Left ventricle myocardium superior (tissue), 1 donor: ENCODE measurements around the gene SERTAD2. TPM values are rescaled to one million over a fixed set of nuclear protein-coding genes. Genes with fewer than 3 reads are reported as not detected.
A peak's percentile ranks its signal among the peaks of the same experiment; 100 is the strongest.

Source experiments
- ATAC-seq: fragments of 200-7000 bp; cut with Tn5 transposase; one replicate; pipeline ENCODE4 v1.9.1; 2020; ENCODE audit warnings: mild to moderate bottlenecking, moderate library complexity
- DNase-seq: peaks from one replicate; pipeline ENCODE4 v3.0.0-alpha.2; 2020
- intact Hi-C: fragments of 100-400 bp; cut with micrococcal nuclease; formaldehyde crosslinking; loops from one replicate; pipeline ENCODE4 v1.11.0; 2022
- total RNA-seq: library from RNA; stranded (reverse); fragmentation: NEBNext Ultra II Directional; extraction: Animal tissue kit (Norgen Biotek cat#: 25700); gene quantifications from one replicate; pipeline ENCODE4 v1.2.1, GENCODE V29; 2021
- donor health status: DM: no; HTN: yes; CAD: no; lungs with severe emphysema.

SERTAD2 gene
- total RNA-seq, 1 donor from 2014 or later: 14.6 TPM

DNA sequence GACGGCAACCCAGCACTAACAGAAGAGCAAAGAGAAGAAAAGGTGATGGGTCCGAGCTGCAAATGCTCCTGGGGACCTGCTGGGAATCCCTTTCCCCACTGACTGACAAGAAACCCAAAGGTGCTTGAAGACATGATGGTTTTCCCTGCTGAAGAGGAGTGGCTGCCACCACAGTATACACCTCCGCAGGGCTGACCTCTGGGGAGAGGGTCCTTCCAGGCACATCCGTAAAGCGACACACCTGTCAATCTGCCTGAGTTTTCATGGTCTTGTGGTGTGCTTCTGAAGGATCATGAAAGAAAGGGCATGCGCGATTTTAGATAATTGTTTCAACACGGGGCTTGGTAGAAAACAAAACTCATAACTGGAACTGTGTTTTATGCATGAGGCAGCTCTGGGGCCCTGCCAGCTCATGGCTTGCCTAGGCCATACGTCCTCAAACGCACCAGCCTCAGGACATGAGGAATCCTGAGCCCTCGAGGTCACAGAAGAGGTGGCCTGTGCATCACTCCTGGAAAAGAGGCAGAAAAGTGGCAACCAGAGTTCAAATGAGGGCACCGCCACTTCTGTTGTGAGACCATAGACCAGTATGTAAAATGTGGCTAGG, 51.8 kb downstream of the SERTAD2 start:
- DNase-seq: no peak
- intact Hi-C loops: no loop called here
- ATAC-seq: no peak

DNA sequence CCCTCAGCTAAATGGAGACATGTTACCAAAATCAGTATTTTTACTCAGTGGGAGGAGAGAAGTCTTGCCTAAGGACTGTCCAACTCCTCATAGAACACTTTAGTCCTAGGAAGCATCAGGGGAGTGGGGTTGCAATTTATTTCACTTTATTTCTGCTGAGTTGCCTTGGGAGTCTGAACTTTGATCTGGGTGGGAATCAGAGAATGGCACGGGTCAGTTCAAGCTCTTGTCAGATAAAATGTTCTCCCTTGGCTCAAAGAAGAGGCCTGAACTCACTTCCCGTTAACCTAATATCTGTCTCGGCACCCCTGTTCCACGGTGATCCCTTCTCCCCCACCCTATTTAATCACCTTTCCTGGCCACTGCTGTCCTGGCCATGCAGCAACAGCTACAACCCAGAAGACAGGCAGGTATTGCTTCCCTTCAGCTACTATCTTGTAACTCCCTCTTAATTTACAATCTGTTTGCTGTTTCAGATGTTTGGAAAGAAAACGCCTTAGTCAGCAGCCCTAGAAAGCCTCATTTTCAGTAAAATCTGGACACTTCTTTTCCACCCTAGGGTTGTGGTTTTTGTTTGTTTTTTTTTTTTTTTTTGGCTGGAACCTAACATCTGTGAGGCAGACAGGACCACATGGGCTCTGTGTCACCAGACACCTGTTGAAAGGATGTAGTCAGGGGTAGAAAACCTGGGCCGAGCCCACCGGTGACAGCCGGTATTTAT, 52.5 kb downstream of the SERTAD2 start:
- DNase-seq: no peak
- intact Hi-C loops: no loop called here
- no peak for ATAC-seq

DNA sequence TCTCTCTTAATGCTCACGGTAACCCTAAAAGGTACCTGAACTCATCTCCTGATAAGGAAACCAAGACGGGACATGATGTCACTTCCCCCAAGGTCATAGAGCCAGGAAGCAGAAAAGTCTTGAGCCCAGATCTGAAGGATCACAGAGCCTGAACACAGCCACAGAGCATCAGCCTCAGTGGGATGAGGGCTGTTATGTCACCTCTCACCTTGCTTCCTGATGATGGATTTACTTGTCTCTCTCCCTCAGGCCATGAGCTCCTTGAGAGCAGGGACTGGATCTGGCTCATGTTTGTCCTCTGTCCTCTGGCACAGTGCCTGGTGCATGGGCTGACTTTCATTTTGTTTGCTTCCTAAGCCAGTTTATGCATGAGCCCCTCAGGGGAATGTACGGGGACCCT, 54.2 kb downstream of the SERTAD2 start:
- intact Hi-C loops: no loop called here
- ATAC-seq (peak; percentile 26), DNase-seq (no peak)

DNA sequence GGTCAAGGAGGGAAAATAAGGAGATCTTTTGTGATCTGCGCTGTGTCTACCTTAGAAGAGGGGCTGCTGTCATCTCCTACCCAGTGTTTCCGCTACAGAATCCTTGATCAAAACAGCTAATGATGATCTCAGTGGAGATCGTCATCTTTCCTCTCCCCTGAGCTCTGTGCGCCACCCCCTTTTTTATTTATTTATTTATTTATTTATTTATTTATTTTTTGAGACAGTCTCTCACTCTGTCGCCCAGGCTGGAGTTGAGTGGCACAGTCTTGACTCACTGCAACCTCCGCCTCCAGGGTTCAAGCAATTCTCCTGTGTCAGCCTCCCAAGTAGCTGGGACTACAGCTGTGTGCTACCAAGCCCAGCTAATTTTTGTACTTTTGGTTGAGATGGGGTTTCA, 55.5 kb downstream of the SERTAD2 start:
- ATAC-seq (no peak), DNase-seq (no peak)
- intact Hi-C loops: no loop called here

DNA sequence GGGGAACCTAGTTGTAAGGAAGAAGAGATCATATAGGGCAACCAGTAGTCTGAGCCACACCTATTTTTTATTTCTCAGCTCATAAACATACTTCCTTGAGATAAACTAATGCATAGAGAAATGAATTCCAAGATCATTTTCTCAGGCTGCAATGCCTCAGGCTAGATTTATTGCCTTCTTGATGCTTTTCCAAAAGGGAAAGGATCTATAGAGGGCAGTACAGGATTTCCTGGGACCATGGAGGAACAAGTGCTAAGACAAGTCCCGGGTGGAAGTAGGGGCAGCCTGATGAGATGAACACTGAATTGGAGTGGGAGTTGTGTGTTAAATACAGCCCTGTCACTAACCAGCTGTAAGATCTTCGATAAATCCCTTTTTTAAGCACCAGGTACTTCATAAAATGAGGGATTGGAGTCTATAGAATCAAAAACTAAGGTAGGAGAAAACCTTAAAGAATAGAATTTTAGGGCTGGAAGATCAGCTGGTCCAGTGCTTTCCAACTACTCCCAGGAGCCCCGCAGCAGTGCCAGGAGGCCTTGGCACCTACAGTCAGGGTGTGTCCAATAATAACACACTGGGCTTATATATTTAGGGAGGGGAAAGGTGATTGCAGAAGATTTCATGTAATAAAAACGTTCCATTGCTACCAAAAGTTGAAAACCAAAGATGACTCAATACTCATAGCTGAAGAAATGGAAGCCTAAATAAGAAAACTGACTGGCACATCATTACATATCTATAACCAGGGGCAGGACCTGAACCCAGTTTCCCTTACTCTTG, 58.1 kb downstream of the SERTAD2 start:
- DNase-seq: no peak
- ATAC-seq: peak; percentile 36
- intact Hi-C loops: no loop called here

DNA sequence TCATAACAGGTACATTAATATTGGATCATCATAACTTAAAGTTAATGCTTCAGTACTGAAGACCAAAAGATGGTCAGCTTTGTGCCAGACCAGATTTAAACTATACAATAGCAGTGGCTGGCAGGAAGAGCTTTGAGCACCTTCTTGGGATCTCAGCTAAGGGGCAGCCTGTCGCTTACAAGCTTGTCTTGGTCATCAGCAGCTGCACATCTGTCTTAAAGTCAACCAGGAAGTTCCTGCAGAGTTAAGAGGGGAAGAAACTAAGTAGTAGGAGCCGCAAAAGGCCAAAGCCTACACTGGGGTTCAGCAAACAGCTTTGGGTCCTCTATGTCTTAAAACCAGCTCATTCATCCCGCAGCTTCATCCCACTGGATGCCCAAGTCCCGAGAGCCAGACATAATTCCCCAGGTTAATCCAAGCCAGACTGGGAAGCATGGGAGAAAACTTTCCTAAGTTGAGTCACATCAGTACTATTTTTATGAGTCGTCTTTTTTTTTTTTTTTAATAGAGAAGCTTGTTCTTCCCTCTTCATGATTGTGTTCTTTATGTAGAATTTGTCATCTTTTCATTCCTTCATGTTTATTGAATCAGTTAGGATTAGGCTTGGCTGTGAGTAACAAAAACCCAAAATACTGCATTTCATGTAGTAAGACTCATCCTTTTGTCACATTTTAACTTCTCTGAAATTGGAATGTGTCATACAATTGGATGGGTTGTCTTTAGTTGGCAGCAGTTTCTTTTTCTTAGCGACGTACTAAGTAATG, 59.3 kb downstream of the SERTAD2 start:
- DNase-seq: no peak
- no peak for ATAC-seq
- intact Hi-C loops: loop anchor here (5.0 kb wide), 1 partner anchor 278 kb away; no protein-coding TSS in a partner anchor

DNA sequence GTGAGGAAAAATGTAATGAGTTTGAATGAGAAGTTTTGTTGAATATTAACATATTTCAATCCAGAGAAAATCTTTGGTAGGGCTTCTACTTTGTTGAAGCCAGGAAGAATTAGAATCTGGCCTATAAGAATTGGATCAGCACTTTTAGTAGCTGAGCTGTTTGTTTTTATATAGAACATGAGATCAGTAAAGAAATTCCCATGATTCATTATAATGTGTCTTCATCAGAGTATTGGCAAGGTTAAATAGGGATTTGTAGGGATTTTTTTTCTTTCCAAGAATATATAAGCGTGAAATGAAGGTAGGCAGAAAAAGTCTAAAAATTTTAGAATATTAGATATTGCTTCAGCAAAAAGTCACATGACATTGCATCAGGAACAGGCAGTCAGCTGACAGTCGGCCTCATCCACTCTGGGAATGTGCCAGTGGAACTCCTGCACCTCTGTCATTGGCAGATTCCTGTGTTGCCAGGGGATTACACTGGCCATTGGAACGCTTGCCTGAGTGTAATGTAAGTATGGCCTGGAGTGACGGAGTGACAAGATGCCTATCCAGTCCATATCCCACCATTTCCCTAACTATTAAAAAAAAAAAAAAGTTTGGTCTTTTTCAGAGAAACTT, 60.6 kb downstream of the SERTAD2 start:
- DNase-seq (peak; percentile 45), ATAC-seq (peak; percentile 86)
- intact Hi-C loops: loop anchor here (5.0 kb wide), 1 partner anchor 279 kb away; no protein-coding TSS in a partner anchor

DNA sequence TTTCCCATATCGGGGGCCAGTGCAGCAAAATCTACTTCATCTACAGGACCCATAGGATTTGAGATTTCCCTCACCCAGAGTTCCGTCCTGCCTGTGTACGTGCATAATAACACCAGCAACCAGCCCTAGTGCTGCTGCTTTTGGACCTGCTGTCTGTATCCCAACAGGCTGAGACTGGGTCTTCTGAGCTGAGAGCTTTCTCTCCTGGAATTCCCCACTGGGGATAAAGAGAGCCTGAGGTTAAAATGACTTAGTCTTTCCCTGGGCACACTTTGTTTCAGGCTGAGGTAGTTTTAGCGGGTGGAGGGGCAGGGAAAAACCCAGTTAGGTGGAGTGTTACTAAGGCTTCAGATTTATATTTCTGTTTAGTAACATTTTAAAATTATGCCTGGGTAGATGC, 62.5 kb downstream of the SERTAD2 start:
- ATAC-seq: no peak
- DNase-seq: no peak
- intact Hi-C loops: loop anchor here (5.0 kb wide), 1 partner anchor 281 kb away; no protein-coding TSS in a partner anchor

DNA sequence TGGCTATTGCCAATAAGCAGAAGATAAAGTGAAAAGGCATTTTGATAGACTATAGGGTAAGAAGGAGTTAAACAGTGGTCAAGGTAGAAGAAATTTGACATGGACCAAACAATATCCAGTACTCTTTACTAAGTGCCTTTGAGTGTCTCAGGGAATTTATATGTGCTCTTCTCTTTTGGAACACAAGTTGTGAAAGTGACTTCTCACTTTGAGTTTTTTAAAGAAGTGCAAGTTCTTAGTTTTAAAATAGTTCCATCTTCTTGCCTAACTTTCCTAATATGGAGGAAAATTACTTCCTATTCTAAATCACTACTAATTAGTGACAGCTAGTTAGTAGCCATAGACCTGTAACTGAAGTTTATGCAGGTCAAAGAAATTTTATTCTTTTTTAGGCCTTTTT, 66.2 kb downstream of the SERTAD2 start:
- DNase-seq (no peak), ATAC-seq (no peak)
- intact Hi-C loops: no loop called here

DNA sequence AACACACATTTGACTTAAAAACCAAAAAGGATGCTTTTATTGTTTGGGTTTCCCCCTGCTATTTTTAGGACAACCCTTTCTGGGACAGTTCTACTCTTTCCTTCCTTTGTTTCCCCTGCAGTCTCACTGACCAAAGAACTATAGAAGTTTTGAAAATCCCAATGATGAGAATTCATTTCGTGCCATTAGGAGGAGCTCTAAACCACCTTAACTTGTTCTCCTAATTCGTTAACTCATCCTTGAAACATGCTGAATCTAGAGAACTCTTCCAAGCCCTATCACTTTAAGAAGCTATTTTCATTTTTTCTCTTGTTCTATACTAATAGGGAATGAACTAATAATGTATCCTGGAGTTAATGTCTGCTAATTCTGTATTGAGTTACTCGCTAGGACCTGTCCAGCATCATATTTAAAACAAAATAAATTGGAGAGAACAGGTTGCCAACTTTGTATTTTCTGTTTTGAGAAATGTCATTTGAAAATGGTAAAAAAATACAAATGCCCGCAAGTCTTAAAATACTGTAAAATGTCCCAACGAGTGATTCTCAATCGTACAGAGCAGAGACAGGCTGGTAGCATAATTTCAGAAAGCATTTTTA, 66.7 kb downstream of the SERTAD2 start:
- intact Hi-C loops: no loop called here
- DNase-seq (no peak), ATAC-seq (peak; percentile 69)

DNA sequence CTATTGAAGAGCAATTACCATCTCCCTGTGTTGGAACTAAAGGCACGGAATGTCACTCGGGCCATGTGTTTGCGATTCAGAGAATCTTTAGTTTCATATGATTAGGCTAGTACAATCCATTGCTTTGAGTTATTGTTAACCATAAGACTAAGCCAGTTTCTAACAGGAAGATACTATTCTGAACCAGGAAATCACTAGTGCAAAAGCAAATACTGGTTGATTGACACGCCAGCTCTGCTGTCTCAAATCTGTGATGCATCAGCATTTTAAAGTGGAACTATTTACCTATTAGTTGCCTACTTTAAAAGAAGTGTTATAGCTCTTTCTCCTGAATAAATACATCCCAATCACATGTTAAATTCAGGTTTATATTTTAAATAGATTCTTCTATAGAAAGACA, 67.7 kb downstream of the SERTAD2 start:
- ATAC-seq: no peak
- intact Hi-C loops: no loop called here
- DNase-seq: no peak

DNA sequence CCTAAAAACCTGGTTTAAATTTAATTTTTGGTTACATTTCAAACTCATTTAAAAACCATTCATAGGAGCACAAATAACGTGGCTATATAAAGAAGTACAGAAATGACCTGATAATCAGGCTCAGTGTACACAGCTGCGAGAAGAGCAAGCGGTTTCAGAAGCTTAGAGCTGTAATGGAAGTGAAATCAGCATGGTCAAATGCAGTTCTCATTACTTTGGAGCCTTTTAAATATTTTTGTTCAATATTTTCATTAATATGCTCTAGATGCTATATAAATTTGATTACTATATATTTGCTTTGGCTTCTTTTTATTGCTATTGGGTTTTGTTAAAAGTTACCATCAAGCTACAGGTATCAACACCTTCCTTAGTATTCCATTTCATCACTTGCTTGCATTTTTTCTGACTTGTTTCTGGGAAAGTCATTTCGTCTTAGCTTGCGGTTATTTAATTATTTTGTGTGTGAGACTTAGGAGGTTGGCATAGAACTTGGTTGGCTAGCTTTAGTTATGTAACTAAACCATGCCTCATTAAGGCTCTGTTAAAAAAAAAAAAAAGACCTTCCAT, 70.9 kb downstream of the SERTAD2 start:
- intact Hi-C loops: no loop called here
- DNase-seq (no peak), ATAC-seq (no peak)

DNA sequence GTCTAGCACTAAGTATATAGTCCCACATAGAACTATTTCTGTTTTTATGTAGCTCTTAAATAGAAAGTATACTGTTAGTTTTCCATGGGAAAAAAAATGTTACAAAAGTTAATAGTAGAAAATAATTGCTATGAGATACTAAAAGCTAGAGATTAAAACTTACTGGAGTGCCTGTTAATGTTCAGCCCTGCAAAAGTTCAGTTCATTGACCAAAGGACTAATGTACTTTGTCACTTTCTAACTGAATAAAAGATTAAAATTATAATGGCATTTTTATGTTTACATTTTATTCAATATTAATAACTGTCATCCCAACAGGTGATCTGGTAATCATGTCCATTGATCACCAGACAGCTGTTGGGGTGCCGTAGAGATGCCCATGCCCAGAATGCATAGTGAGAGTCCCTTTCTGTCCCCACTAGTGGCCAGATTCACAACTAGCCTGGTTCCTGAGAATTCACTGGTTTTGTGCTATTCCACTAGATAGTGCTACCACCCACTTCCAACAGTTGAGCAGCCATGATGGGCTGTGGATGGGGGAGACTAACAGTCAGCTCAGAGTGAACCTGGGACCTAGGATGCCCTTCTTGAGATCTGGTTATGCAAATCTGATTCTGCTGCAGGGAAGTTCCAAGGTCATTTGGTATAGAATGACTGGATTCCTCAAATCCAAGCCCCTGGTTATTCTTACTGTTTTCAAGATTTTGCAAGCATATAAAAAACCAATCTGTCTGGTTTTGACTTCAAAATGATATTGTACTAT, 71.8 kb downstream of the SERTAD2 start:
- ATAC-seq (no peak), DNase-seq (no peak)
- intact Hi-C loops: no loop called here

Other genes with a start within 250 kb of the SERTAD2 start
- gene LGALSL, start 199.8 kb downstream of the SERTAD2 start, total RNA-seq: 5.8 TPM
- gene AFTPH, start 129.6 kb downstream of the SERTAD2 start, total RNA-seq: 13.0 TPM